ENCODE results near the gene FILIP1L.

DNA sequence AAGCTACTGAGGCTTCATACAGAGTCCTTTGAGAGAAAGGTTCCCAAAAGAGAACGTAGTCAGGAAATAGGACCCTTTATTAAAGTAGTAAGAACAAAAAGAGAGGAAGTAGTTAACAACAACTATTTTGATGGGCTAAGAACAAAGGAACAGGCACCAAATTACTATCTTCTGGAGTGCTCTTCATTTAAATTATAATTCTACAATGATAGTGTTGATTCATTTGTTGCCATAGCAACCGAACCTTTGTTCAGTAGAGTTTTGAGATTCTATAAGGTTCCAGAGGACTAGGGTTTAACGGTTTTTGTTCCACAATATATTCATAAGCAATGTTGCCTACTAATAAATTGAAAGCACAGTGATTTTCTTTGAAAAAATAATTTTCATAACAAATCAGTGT, 217.8 kb downstream of the FILIP1L start:
- no peak for TF ChIP-seq CTCF (conservative IDR thresholded peaks at IDR 0.05; ENCODE audit: low read depth, low read length)
- TF ChIP-seq EZH2 (IDR thresholded peaks at IDR 0.05; ENCODE audit: borderline replicate concordance, low read depth, low read length, poor library complexity, severe bottlenecking) = no peak
